Nephron progenitor cell (in vitro differentiated cells): Measurements from ENCODE around the gene CAPN12.

Experiments
- DNase-seq: peaks from one replicate; pipeline ENCODE4 v3.0.0; 2021
- H3K27ac Mint-ChIP-seq: 2 replicates; pipeline ENCODE4 v1.8.0; 2021; ENCODE audit warnings: mild to moderate bottlenecking, moderate library complexity, mixed read lengths
- H3K27me3 Mint-ChIP-seq: 2 replicates; pipeline ENCODE4 v1.8.0; 2021; ENCODE audit warnings: mild to moderate bottlenecking, low read depth, mixed read lengths; ENCODE audit not compliant: poor library complexity
- H3K36me3 Mint-ChIP-seq: 2 replicates; pipeline ENCODE4 v1.8.0; 2021; ENCODE audit warnings: low read depth, mixed read lengths
- H3K4me1 Mint-ChIP-seq: 2 replicates; pipeline ENCODE4 v1.8.0; 2021; ENCODE audit warnings: mixed read lengths
- H3K4me3 Mint-ChIP-seq: 2 replicates; pipeline ENCODE4 v1.8.0; 2021; ENCODE audit warnings: mild to moderate bottlenecking, moderate library complexity, mixed read lengths
- H3K9me3 Mint-ChIP-seq: 2 replicates; pipeline ENCODE4 v1.8.0; 2021; ENCODE audit warnings: mild to moderate bottlenecking, moderate library complexity, mixed read lengths
- CTCF ChIP-seq: fragments of 200-600 bp; sonication (generic); IDR thresholded peaks from 2 replicates; pipeline ENCODE4 v1.5.0; 2021; ENCODE audit warnings: antibody characterized with exemption

The CAPN12 gene

GRCh38 chr19:38702278-38702677 is 42.0 kb downstream of the CAPN12 start:
- peaks cover 50% of the 10 kb centered on the region for H3K4me1 Mint-ChIP-seq
- peak overlapping the region; percentile 77 for H3K27ac Mint-ChIP-seq
- no peak for TF ChIP-seq CTCF

DNA sequence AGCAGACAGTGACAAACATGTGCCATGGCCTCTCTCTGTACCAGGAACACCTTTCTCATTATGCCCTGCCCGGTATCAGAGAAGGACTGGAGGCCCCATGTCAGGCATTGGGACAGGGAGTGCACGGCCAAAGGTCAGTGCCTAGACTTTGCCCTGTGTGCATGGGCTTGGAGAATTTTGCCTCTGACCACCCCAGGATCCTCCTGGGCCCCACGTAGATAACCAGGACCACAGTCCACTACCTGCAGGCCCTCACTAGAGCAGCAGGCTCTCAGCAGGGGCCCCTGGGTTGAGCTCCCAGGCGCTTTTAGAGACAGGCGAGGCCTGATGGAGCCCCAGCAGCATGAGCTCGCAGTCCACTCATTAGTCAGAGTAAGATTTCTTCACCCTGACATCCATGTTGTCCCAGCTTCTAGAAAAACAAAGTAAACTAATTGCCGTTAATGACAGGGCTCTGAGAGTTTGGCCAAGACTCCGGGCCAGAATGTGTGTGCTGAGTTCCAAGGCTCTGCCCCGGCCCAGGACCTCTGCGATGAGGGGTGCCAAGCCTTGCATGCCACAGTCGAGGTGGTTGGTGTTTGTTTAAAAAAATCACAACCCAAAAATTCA is 42.7 kb downstream of the CAPN12 start:
- peak overlapping the region; percentile 93 for H3K27ac Mint-ChIP-seq
- H3K4me3 Mint-ChIP-seq: no peak overlapping the region
- DNase-seq: no peak
- H3K27me3 Mint-ChIP-seq: no peaks in the 10 kb centered on the region
- peaks cover 16% of the 10 kb centered on the region for H3K36me3 Mint-ChIP-seq
- H3K9me3 Mint-ChIP-seq: no peaks in the 10 kb centered on the region
- peaks cover 57% of the 10 kb centered on the region for H3K4me1 Mint-ChIP-seq
- TF ChIP-seq CTCF: no peak

More at GRCh38 chr19:38702278-38702677, 42.0 kb downstream of the CAPN12 start:
- Mint-ChIP-seq H3K9me3 (no peaks in the 10 kb centered on the region), H3K36me3 (peaks cover 19% of the 10 kb centered on the region), H3K27me3 (no peaks in the 10 kb centered on the region), H3K4me3 (no peak overlapping the region)
- DNase-seq: no peak

DNA sequence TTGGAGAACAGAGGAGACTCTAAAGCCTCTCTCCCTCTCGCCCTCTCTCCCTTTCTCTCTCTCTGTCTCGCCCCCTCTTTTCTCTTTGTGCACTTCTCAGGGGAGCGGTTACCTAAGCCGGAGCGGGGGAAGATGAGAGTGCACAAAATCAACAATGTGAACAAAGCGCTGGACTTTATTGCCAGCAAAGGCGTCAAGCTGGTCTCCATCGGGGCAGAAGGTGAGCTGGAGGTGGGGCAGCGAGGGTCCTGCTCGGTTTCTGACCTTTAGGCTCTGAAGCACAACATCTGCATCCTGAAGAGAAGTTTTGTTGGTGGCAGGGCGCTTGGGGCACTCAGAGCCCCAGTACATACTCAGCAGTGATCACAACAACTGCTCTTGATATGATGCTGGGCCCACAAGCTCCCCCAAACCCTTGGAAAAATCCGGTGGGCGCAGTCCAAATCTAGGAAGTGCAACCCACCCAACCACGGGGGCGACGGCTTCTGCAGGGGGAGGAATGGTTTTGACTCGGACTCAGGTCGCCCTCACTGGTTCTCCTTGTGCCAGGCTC is 43.3 kb downstream of the CAPN12 start:
- peak overlapping the region; percentile 93 for H3K27ac Mint-ChIP-seq
- no peak for TF ChIP-seq CTCF
- H3K9me3 Mint-ChIP-seq: no peaks in the 10 kb centered on the region
- H3K4me1 Mint-ChIP-seq: peaks cover 63% of the 10 kb centered on the region
- H3K4me3 Mint-ChIP-seq: no peak overlapping the region
- H3K27me3 Mint-ChIP-seq: no peaks in the 10 kb centered on the region
- H3K36me3 Mint-ChIP-seq: peaks cover 16% of the 10 kb centered on the region
- DNase-seq: no peak

- no peak for DNase-seq
- H3K4me3 Mint-ChIP-seq: no peak overlapping the region
- TF ChIP-seq CTCF: no peak
- H3K9me3 Mint-ChIP-seq: no peaks in the 10 kb centered on the region
- H3K27ac Mint-ChIP-seq: peak overlapping the region; percentile 94
- H3K36me3 Mint-ChIP-seq: peaks cover 16% of the 10 kb centered on the region
- H3K4me1 Mint-ChIP-seq: peaks cover 68% of the 10 kb centered on the region
- H3K27me3 Mint-ChIP-seq: no peaks in the 10 kb centered on the region
These were observed 43.8 kb downstream of the CAPN12 start for GRCh38 chr19:38700350-38700901.

- Mint-ChIP-seq H3K27ac (peak overlapping the region; percentile 94), H3K27me3 (no peaks in the 10 kb centered on the region), H3K4me1 (peaks cover 75% of the 10 kb centered on the region), H3K4me3 (no peak overlapping the region), H3K36me3 (peaks cover 16% of the 10 kb centered on the region), H3K9me3 (no peaks in the 10 kb centered on the region)
- no peak for TF ChIP-seq CTCF
- no peak for DNase-seq
These were observed 44.5 kb downstream of the CAPN12 start for GRCh38 chr19:38699647-38700349.
